ENCODE measurements around the gene HSPD1. TPM values are rescaled to one million over a fixed set of nuclear protein-coding genes. Genes with fewer than 3 reads are reported as not detected.

HSPD1 gene
- polyA plus RNA-seq, 2 of the 4 experiments (the other 2 are of a cell fraction): 790 to 882 TPM

GRCh38 chr2:197442857-197443256 is 56.8 kb downstream of the HSPD1 start:
- ChIA-PET CTCF (interaction anchor here (1.5 to 1.6 kb wide), 2 partner anchors 10 to 16 kb away, joined by 5 read pairs; partner anchors contain the start of gene COQ10B), POLR2A (interaction anchor here (1.0 to 1.3 kb wide), 2 partner anchors 8 to 10 kb away, joined by 3 to 4 read pairs; partner anchors contain the start of genes COQ10B and SF3B1)
- Histone ChIP-seq H3K4me3 (no peak overlapping the region), H3K4me1 (no peaks in the 10 kb centered on the region), H3K9me3 (no peaks in the 10 kb centered on the region), H3K27ac (no peak overlapping the region), H3K4me2 (no peak overlapping the region)
- DNase-seq (ENCODE audit: low read depth in 1 of 2, low spot score in 1 of 2): no peak
- no peak for ATAC-seq
- TF ChIP-seq KDM5A (IDR thresholded peaks at IDR 0.05) (no peak), CHD2 (IDR thresholded peaks at IDR 0.05; ENCODE audit: low read length, partially characterized antibody) (no peak), ZC3H11A (IDR thresholded peaks at IDR 0.05) (no peak), RARB (CRISPR knock-in tag; IDR thresholded peaks at IDR 0.05) (no peak), HDAC2 (IDR thresholded peaks at IDR 0.05) (no peak), SMC3 (IDR thresholded peaks at IDR 0.05) (no peak), RCOR1 (IDR thresholded peaks at IDR 0.05; ENCODE audit: low read depth, low read length) (no peak), HEYL (CRISPR knock-in tag; IDR thresholded peaks at IDR 0.05) (no peak), GATA3 (IDR thresholded peaks at IDR 0.05; ENCODE audit: borderline replicate concordance) (no peak), CHD4 (IDR thresholded peaks at IDR 0.05; ENCODE audit: borderline replicate concordance) (no peak), FOXS1 (CRISPR knock-in tag; IDR thresholded peaks at IDR 0.05) (no peak), EHF (CRISPR knock-in tag; IDR thresholded peaks at IDR 0.05) (no peak), EP300 (IDR thresholded peaks at IDR 0.05) (no peak), HOXB13 (CRISPR knock-in tag; IDR thresholded peaks at IDR 0.05; ENCODE audit: low read depth) (no peak), ESRRA (IDR thresholded peaks at IDR 0.05; ENCODE audit: borderline replicate concordance, low read length) (no peak), HOXB5 (CRISPR knock-in tag; IDR thresholded peaks at IDR 0.05) (no peak), MAX (IDR thresholded peaks at IDR 0.05) (no peak)
- TF ChIP-seq, protein P1, sequence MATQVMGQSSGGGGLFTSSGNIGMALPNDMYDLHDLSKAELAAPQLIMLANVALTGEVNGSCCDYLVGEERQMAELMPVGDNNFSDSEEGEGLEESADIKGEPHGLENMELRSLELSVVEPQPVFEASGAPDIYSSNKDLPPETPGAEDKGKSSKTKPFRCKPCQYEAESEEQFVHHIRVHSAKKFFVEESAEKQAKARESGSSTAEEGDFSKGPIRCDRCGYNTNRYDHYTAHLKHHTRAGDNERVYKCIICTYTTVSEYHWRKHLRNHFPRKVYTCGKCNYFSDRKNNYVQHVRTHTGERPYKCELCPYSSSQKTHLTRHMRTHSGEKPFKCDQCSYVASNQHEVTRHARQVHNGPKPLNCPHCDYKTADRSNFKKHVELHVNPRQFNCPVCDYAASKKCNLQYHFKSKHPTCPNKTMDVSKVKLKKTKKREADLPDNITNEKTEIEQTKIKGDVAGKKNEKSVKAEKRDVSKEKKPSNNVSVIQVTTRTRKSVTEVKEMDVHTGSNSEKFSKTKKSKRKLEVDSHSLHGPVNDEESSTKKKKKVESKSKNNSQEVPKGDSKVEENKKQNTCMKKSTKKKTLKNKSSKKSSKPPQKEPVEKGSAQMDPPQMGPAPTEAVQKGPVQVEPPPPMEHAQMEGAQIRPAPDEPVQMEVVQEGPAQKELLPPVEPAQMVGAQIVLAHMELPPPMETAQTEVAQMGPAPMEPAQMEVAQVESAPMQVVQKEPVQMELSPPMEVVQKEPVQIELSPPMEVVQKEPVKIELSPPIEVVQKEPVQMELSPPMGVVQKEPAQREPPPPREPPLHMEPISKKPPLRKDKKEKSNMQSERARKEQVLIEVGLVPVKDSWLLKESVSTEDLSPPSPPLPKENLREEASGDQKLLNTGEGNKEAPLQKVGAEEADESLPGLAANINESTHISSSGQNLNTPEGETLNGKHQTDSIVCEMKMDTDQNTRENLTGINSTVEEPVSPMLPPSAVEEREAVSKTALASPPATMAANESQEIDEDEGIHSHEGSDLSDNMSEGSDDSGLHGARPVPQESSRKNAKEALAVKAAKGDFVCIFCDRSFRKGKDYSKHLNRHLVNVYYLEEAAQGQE (IDR thresholded peaks at IDR 0.05): no peak
- TF ChIP-seq, protein P2, sequence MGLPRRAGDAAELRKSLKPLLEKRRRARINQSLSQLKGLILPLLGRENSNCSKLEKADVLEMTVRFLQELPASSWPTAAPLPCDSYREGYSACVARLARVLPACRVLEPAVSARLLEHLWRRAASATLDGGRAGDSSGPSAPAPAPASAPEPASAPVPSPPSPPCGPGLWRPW (IDR thresholded peaks at IDR 0.05): no peak
- WGBS (ENCODE audit: missing lambda C conversion rate): 74% methylated on average over 5 of the region's 5 CpGs
- no peak for FAIRE-seq

GRCh38 chr2:197437380-197437779 is 62.3 kb downstream of the HSPD1 start:
- no peak for DNase-seq (ENCODE audit: low read depth in 1 of 2, low spot score in 1 of 2)
- TF ChIP-seq ZFP36 (IDR thresholded peaks at IDR 0.05; ENCODE audit: borderline replicate concordance, partially characterized antibody) (no peak), MAFK (IDR thresholded peaks at IDR 0.05; ENCODE audit: partially characterized antibody) (no peak), ZC3H11A (IDR thresholded peaks at IDR 0.05) (no peak), RFX5 (IDR thresholded peaks at IDR 0.05) (no peak), FOSL2 (IDR thresholded peaks at IDR 0.05) (no peak), FOSL2 (CRISPR knock-in tag; IDR thresholded peaks at IDR 0.05) (no peak), EP300 (IDR thresholded peaks at IDR 0.05) (no peak), MYC (IDR thresholded peaks at IDR 0.05; ENCODE audit: borderline replicate concordance, low read length) (no peak), EHMT2 (IDR thresholded peaks at IDR 0.05; ENCODE audit: low read depth) (no peak), NFE2L2 (conservative IDR thresholded peaks at IDR 0.05; ENCODE audit: low read length) (no peak), HDAC2 (IDR thresholded peaks at IDR 0.05) (no peak), CHD4 (IDR thresholded peaks at IDR 0.05; ENCODE audit: borderline replicate concordance) (no peak), FOXS1 (CRISPR knock-in tag; IDR thresholded peaks at IDR 0.05) (no peak), PBX3 (IDR thresholded peaks at IDR 0.05) (no peak)
- TF ChIP-seq, protein P3, sequence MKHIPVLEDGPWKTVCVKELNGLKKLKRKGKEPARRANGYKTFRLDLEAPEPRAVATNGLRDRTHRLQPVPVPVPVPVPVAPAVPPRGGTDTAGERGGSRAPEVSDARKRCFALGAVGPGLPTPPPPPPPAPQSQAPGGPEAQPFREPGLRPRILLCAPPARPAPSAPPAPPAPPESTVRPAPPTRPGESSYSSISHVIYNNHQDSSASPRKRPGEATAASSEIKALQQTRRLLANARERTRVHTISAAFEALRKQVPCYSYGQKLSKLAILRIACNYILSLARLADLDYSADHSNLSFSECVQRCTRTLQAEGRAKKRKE (CRISPR knock-in tag; IDR thresholded peaks at IDR 0.05; ENCODE audit: low read depth): no peak
- TF ChIP-seq, protein P2 (IDR thresholded peaks at IDR 0.05): no peak
- CTCF ChIA-PET: interaction anchor here (1.3 kb wide), 1 partner anchor 23 kb away, joined by 3 read pairs; no protein-coding TSS in a partner anchor
- Histone ChIP-seq H3K27ac (no peak overlapping the region), H3K9me3 (no peaks in the 10 kb centered on the region), H3K4me2 (no peak overlapping the region), H3K4me1 (peaks cover 16% of the 10 kb centered on the region; the same call in 2 of the 3 replicates), H3K4me3 (no peak overlapping the region)
- POLR2A ChIA-PET: no interaction called here
- no peak for FAIRE-seq
- ATAC-seq: no peak
- 95% methylated on average over 2 of the region's 2 CpGs for WGBS (ENCODE audit: missing lambda C conversion rate)
